Caco-2 (cell line): ENCODE data around the gene MINK1. TPM values are rescaled to one million over a fixed set of nuclear protein-coding genes. Genes with fewer than 3 reads are reported as not detected.
A peak's percentile ranks its signal among the peaks of the same experiment; 100 is the strongest.

ENCODE experiments used
- BruUV-seq: library from RNA; stranded (reverse); fragments of 400-500 nt; replicated peaks from 2 replicates; lab custom pipeline; 2021; lab: Mats Ljungman, UMichigan
- CTCF ChIA-PET: fragments of 300-600 bp; sonication (Branson Sonifier 250); formaldehyde crosslinking; loops from one replicate; lab custom pipeline; 2022; ENCODE audit warnings: antibody characterized with exemption; lab: Charles Lee
- POLR2A ChIA-PET: fragments of 300-600 bp; sonication (Branson Sonifier 250); formaldehyde crosslinking; loops from one replicate; lab custom pipeline; 2022; ENCODE audit warnings: antibody characterized with exemption; lab: Charles Lee
- DNase-seq, 2 experiments: peaks; one replicate each; pipeline versions ENCODE4 v3.0.0 to v3.0.0-alpha.2; 2020 to 2022
- H3K27me3 ChIP-seq: replicated peaks from 2 replicates; pipeline ENCODE4 v1.6.0; 2011; ENCODE audit warnings: low read length; ENCODE audit not compliant: control insufficient read depth, insufficient read depth
- H3K36me3 ChIP-seq: 2 replicates; pipeline ENCODE4 v1.5.1; 2011; ENCODE audit warnings: low read length; ENCODE audit not compliant: control insufficient read depth, insufficient read depth
- H3K4me1 ChIP-seq: fragments of 250-450 bp; sonication (Bioruptor Pico); 2 replicates; pipeline ENCODE4 v1.5.1; 2020; ENCODE audit warnings: mild to moderate bottlenecking
- H3K4me3 ChIP-seq: 2 replicates; pipeline ENCODE4 v1.5.1; 2011; ENCODE audit warnings: low read depth, mild to moderate bottlenecking, control low read depth, low read length
- H3K9me3 ChIP-seq: fragments of 250-450 bp; sonication (Bioruptor Pico); 2 replicates; pipeline ENCODE4 v1.5.1; 2020; ENCODE audit warnings: mild to moderate bottlenecking, moderate library complexity
- H3K27ac Mint-ChIP-seq: one replicate; pipeline ENCODE4 v1.8.0; 2022; ENCODE audit warnings: mixed read lengths; ENCODE audit not compliant: unreplicated experiment
- H3K27me3 Mint-ChIP-seq: one replicate; pipeline ENCODE4 v1.8.0; 2022; ENCODE audit warnings: mixed read lengths; ENCODE audit not compliant: insufficient read depth, unreplicated experiment
- H3K36me3 Mint-ChIP-seq: one replicate; pipeline ENCODE4 v1.8.0; 2022; ENCODE audit warnings: mild to moderate bottlenecking, mixed read lengths; ENCODE audit not compliant: insufficient read depth, unreplicated experiment
- H3K4me1 Mint-ChIP-seq: one replicate; pipeline ENCODE4 v1.8.0; 2022; ENCODE audit warnings: low read depth, mixed read lengths; ENCODE audit not compliant: unreplicated experiment
- H3K4me3 Mint-ChIP-seq: one replicate; pipeline ENCODE4 v1.8.0; 2022; ENCODE audit warnings: mild to moderate bottlenecking, moderate library complexity, mixed read lengths; ENCODE audit not compliant: unreplicated experiment
- H3K9me3 Mint-ChIP-seq: one replicate; pipeline ENCODE4 v1.8.0; 2022; ENCODE audit warnings: mixed read lengths; ENCODE audit not compliant: unreplicated experiment
- intact Hi-C: fragments of 100-400 bp; cut with micrococcal nuclease; formaldehyde crosslinking; loops from one replicate; pipeline ENCODE4 v1.10.0; 2022; ENCODE audit not compliant: unreplicated experiment
- total RNA-seq: library from RNA; stranded (reverse); gene quantifications from 2 replicates; pipeline ENCODE4 v1.2.3, GENCODE V29; 2022
- TF ChIP-seq, protein P1 (sequence below), 2 experiments: fragments of 200-600 bp in 1 of 2; IDR thresholded peaks; 1 replicate in 1 of 2; 2 replicates in 1 of 2; pipeline versions ENCODE4 v1.5.1 to v1.8.0; 2011 to 2022; ENCODE audit warnings: antibody characterized with exemption in 1 of 2, control low read depth in 1 of 2, inconsistent platforms in 1 of 2, low read depth in 1 of 2, low read length in 1 of 2, mild to moderate bottlenecking in 1 of 2, moderate library complexity in 1 of 2; ENCODE audit not compliant: insufficient read depth in 1 of 2, severe bottlenecking in 1 of 2, unreplicated experiment in 1 of 2

MINK1 gene
- total RNA-seq, 1 experiment from 2014 or later, result 47.7 TPM

DNA sequence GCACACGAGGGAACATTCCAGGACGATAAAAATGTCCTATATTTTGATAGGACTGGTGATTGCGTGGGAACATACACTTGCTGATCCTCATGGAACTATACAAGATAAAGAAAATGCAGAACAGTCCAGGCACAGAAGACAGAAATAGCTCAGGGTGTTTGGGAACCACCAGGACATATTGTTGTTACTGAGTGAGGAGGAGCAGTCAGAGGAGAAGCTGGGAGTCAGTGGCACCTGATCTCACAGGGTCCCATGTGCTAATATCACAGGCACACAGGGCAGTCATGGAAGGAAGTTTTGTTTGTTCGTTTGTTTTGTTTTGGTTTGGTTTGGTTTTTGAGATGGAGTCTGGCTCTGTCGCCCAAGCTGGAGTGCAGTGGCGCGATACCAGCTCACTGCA is 20.4 kb upstream of the MINK1 start:
- H3K36me3 ChIP-seq, result no peaks in the 10 kb centered on the region
- no peaks in the 10 kb centered on the region for H3K9me3 Mint-ChIP-seq

DNA sequence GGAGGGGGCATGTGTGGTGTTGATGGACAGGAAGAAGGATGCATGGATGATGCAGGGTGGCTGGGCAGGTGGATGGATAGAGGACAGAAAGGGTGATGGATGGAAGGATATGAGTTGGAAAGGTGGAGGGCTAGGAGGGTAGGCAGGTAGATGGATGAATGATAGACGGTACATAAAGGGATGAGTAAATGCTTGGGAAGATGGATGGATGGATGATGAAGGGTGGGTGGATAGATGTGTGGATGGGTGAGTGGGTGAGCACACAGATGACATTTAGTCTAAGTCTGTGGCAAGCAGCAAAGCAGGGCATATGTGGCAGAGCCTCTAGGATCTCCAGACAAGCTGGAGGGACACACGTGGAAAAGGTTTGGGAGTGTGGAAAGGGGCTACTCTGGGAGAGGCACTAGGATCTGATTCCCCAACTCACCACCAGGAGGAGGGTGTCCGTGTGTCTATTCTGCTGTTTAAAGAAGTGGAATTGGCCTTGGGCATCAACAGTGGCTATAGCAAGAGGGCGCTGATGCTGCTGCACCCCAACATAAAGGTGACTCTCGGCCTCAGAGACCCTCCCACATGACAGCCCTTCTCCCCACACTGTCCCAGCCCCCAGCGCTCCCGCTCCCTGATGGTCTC is 18.0 kb upstream of the MINK1 start:
- ChIA-PET POLR2A (no interaction called here), CTCF (no interaction called here)
- no peaks in the 10 kb centered on the region for H3K9me3 Mint-ChIP-seq
- no peaks in the 10 kb centered on the region for H3K4me1 Mint-ChIP-seq
- H3K4me3 Mint-ChIP-seq, result no peak overlapping the region
- TF ChIP-seq, protein P1, sequence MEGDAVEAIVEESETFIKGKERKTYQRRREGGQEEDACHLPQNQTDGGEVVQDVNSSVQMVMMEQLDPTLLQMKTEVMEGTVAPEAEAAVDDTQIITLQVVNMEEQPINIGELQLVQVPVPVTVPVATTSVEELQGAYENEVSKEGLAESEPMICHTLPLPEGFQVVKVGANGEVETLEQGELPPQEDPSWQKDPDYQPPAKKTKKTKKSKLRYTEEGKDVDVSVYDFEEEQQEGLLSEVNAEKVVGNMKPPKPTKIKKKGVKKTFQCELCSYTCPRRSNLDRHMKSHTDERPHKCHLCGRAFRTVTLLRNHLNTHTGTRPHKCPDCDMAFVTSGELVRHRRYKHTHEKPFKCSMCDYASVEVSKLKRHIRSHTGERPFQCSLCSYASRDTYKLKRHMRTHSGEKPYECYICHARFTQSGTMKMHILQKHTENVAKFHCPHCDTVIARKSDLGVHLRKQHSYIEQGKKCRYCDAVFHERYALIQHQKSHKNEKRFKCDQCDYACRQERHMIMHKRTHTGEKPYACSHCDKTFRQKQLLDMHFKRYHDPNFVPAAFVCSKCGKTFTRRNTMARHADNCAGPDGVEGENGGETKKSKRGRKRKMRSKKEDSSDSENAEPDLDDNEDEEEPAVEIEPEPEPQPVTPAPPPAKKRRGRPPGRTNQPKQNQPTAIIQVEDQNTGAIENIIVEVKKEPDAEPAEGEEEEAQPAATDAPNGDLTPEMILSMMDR (IDR thresholded peaks at IDR 0.05; ENCODE audit: insufficient read depth in 1 of 2, low read depth in 1 of 2, low read length in 1 of 2, severe bottlenecking in 1 of 2, unreplicated experiment in 1 of 2), result peak; percentile 14 to 21
- Histone ChIP-seq H3K4me1 (no peaks in the 10 kb centered on the region), H3K9me3 (no peaks in the 10 kb centered on the region), H3K36me3 (no peaks in the 10 kb centered on the region), H3K27me3 (no peaks in the 10 kb centered on the region), H3K4me3 (no peak overlapping the region)
- no peak for DNase-seq
- H3K36me3 Mint-ChIP-seq, result peaks cover 40% of the 10 kb centered on the region
- no TSS peak for BruUV-seq
- H3K27me3 Mint-ChIP-seq, result no peaks in the 10 kb centered on the region
- H3K27ac Mint-ChIP-seq, result no peak overlapping the region
- intact Hi-C loops, result no loop called here

More for the DNA sequence above, 20.4 kb upstream of the MINK1 start:
- TF ChIP-seq, protein P1 (IDR thresholded peaks at IDR 0.05; ENCODE audit: insufficient read depth in 1 of 2, low read depth in 1 of 2, low read length in 1 of 2, severe bottlenecking in 1 of 2, unreplicated experiment in 1 of 2), result no peak
- ChIA-PET CTCF (no interaction called here), POLR2A (no interaction called here)
- H3K27ac Mint-ChIP-seq, result no peak overlapping the region
- H3K4me1 Mint-ChIP-seq, result no peaks in the 10 kb centered on the region
- H3K9me3 ChIP-seq, result no peaks in the 10 kb centered on the region
- intact Hi-C loops, result no loop called here
- H3K27me3 Mint-ChIP-seq, result no peaks in the 10 kb centered on the region
- no TSS peak for BruUV-seq
- H3K4me1 ChIP-seq, result no peaks in the 10 kb centered on the region
- no peaks in the 10 kb centered on the region for H3K27me3 ChIP-seq
- no peak overlapping the region for H3K4me3 Mint-ChIP-seq
- peaks cover 42% of the 10 kb centered on the region for H3K36me3 Mint-ChIP-seq
- no peak overlapping the region for H3K4me3 ChIP-seq
- DNase-seq, result no peak

DNA sequence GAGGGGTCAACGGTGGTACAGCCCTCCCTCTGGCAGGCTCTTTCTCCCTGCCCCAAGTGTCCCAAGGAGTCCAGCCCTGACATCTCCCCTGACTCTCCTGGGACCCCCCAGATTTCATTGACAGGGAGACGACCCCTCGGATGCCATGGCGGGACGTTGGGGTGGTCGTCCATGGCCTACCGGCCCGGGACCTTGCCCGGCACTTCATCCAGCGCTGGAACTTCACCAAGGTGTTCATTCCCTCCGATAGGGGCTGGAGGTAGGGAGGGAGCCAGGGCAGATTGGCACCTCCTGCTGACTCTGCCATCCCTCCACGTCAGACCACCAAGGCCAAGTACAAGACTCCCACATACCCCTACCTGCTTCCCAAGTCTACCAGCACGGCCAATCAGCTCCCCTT is 16.3 kb upstream of the MINK1 start:
- no peaks in the 10 kb centered on the region for H3K36me3 ChIP-seq
- Mint-ChIP-seq H3K27ac (no peak overlapping the region), H3K4me3 (no peak overlapping the region), H3K27me3 (no peaks in the 10 kb centered on the region), H3K4me1 (no peaks in the 10 kb centered on the region), H3K9me3 (no peaks in the 10 kb centered on the region), H3K36me3 (peaks cover 33% of the 10 kb centered on the region)
- ChIA-PET POLR2A (no interaction called here), CTCF (no interaction called here)
- BruUV-seq, result no TSS peak
- TF ChIP-seq, protein P1 (IDR thresholded peaks at IDR 0.05; ENCODE audit: insufficient read depth in 1 of 2, low read depth in 1 of 2, low read length in 1 of 2, severe bottlenecking in 1 of 2, unreplicated experiment in 1 of 2), result no peak
- DNase-seq, result no peak
- no peaks in the 10 kb centered on the region for H3K27me3 ChIP-seq
- no peaks in the 10 kb centered on the region for H3K9me3 ChIP-seq
- no peaks in the 10 kb centered on the region for H3K4me1 ChIP-seq
- intact Hi-C loops, result no loop called here
- H3K4me3 ChIP-seq, result no peak overlapping the region
